Suppressor macrophage treated with lipopolysaccharide for 4 hours (primary cell): Measurements from ENCODE around the gene WRNIP1.
A peak's percentile ranks its signal among the peaks of the same experiment; 100 is the strongest.
"Not testable (repeated sequence)": the region's sequence is repeated elsewhere in the genome, so short reads cannot be mapped to it uniquely, and the experiment has no call there.

ENCODE experiments used
- DNase-seq: peaks from one replicate; pipeline ENCODE4 v3.0.0-alpha.2; 2020

Gene WRNIP1

DNA sequence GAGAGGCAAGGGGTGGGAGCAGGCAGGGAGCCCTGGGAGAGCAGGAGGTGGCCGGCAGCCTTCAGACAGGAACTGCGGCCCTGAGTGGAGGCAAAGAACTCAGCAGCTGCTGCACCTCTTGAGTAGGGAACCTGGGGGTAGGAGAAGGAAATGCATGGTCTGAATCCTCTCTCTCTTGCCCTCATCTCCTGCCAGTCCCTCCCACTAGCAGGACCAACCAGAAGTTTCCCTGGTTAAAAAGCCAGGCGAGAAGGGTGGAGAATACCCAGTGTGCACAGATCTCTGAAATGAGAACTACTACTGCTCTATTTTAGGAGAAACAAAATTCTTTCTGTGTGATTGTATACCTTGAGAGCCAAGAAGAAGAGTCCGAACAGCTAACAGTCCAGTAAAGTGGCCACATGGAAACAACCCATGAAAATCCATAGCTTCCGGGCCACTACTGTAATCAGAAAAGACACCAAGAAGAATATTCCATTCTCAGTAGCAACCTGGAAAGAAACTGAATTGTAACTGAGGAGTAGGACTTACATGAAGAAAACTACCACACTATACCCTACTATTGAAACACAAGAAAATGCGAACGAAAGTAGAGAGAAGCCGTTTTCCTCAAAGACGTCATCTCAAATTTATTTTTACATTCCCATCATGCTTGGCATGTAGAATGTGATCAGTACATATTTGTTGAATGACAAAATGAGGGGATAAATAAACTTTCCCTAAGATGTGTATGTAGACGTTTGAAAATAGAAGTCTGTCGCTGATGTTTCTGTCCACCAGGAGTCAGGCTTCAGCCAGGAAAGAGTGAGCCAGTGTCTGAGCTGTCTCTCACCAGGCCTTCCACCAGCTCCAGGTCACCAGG, 25.6 kb downstream of the WRNIP1 start:
- peak; percentile 83 for DNase-seq

DNA sequence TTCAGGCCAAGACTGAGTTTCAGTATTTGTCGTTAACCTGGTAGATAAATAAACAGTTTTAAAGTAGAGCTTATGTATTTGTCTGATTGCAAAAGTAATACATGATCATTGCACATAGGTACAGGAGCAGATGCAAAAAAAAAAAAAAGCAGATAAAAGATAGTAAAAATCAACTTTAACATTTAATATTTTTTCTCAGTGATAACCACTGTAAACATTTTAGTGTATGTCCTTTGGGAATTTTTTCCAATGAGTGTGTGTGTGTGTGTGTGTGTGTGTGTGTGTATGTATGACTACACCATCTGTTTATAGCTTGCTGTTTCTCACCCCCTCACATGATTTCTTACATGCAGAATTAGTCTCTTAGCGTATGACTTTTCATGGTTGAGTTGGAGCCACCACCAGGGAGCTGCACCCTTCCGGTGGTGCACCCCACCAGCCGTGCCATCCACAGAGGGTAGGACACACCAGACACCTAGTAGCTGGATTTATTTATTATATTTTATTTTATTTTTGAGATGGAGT, 26.3 kb downstream of the WRNIP1 start:
- peak; percentile 21 for DNase-seq

DNA sequence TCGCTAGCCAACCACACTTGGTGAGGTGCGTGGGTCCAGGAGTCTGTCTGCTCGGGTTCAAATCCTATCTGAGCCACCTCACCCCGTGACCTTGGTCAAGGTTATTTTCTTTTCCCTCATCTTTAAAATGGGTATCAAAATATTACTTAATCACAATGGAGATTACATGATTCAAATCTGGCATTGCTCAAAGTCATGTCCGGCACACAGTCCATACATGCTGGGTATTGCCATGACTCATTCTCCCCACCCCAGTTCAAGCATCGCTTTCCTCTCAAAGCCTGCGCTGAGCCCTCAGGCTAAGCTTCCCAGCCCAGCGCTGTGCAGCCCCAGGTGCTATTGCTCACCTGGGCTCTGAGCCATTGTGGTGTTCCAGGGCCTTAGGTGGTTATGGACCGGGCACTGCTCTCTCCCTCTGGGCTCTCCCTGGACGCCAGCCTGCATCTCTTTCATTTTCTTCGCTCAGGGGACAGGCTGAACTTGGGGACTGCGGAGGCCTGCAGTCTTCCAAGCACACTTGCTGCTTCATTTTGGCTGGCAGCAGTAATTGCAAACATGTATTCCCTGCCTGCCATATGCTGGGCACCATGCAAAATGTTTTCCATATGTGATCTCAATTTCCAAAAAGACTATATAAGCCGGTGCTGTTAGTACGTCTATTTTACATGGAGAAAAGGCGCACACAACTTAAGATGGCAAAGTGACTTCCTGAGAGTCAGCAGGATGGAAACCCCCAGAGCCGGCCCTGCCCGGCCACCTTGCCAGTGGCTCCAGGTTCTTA, 27.3 kb downstream of the WRNIP1 start:
- DNase-seq: peak; percentile 73

DNA sequence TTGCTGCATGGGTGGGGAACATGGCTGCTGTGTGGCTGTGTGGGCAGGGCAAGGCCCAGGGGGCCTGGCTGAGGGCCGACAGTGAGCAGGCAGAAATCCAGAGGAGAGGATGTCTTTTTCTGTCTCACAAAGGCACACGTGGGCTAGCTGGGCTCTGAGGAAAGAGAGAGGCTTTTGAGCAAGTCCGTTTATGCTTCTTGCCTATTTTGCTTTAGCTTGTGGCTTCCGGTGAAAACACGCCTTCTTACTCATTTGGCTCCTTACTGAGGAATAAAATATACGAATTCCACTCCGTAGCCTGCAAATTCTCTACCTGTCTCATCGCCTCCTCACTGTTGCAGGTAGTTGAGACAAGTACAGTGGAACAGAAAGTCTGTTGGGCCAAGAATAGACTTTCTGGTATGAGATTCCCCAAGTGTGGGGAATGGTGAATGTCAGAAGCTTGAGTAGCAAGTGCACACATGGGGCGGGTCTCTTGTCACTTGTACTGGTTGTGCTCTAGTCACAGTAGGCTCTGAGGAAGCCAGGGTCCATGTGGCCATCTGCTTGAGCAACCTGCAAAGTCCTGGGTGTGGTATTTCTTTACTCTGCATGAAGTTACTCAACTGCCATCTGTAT, 28.4 kb downstream of the WRNIP1 start:
- DNase-seq: peak; percentile 46

DNA sequence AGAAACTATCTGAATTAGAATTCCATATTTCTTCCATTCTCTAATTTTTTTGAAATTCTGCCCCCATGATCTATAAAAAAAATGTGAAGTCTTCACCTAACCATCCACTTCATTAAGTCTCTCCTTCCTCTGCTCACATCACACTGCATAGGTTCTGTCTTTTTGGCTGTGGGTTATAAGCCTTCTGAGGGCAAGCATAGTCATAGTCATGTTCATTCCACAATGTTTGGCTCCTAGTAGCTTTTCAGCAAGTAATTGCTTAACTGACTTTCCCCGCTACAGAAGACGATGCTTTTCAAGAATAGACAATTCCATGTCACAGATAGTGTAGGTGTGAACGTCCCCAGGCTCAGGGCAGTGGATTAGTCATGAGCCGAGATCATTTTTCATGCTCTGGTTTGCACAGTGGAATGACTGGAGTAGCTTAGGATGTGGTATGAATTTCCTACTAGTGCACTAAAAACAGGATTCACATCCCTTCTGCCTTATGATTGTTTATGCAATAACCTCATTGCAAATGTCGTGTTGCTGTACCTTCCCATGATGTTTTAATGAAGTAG, 29.1 kb downstream of the WRNIP1 start:
- peak; percentile 60 for DNase-seq

DNA sequence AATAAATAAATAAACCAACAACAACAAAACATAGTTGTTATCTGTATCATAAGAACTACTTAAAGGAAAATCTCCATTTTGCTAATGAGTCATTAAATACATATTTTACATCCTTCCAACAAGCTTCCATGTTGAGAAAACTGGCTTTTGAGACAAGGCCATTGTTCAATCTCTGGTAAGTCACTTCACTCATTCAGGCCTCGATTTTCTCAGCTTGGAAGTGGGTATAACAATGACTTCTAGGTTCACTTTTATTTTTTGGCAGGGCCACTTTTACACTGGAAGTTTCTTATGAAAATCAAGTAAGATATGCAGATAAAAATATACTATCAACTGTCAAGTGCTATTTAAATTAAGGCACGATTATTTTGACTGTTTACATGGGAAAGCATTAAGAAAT, 30.0 kb downstream of the WRNIP1 start:
- DNase-seq: no peak

DNA sequence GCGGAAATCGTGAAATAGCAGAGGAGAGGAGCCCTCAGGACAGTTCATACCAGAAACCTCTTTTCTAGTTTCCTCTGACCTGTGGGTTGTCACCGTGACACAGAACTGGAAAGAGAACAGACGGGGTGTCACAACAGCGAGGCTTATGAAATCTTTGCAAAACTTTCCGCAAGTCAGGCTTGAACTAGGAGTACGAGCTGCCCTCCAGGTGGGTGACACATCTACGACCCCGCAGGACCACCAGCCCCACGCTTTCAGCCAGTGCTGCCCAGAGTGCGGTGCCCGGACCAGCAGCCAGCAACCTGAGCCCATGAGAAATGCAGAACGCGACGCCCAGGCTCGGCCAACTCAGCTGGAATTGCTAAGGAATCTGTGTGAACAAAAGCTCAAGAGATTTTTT, 30.8 kb downstream of the WRNIP1 start:
- DNase-seq: peak; percentile 65

DNA sequence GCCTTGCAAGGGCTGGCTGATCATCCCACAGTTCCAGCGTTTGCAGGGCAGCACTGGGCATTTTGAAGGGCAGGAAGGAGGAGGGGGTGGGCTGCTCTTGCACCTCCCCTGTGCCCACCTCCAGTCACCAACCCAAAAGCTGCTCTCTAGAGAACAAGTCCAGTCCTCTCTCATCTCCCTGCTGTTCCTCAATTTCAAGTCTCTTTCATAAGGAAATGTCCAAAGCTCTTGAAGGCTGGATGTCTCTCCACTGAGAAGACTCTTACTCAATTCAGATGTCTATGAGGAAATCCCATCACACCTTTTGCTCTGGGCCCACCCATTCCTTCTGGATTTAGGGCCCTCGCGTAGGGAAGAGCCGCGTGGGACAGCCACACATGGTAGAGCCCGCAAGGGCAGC, 31.7 kb downstream of the WRNIP1 start:
- DNase-seq: peak; percentile 52

DNA sequence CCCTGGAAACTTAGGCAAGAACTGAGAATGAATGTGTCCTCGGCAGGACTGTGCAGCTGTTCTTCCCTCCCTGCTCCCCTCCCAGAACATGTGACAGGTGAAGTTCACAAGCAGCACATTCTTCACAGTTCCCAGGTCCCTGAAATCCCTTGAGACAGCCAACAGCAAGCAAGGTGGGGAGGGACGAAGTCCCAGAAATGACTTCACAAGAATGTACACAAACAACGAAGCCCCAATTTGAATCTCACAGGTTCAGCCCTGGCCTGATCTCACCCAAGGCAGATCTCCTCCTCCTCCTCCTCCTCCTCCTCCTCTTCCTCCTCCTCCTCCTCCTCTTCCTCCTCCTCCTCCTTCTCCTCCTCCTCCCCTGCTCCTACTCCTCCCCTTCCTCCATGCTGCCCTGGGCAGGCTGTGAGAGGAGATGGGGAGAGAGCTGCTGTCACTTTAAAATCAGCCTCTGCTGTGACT, 32.4 kb downstream of the WRNIP1 start:
- DNase-seq: no peak

DNA sequence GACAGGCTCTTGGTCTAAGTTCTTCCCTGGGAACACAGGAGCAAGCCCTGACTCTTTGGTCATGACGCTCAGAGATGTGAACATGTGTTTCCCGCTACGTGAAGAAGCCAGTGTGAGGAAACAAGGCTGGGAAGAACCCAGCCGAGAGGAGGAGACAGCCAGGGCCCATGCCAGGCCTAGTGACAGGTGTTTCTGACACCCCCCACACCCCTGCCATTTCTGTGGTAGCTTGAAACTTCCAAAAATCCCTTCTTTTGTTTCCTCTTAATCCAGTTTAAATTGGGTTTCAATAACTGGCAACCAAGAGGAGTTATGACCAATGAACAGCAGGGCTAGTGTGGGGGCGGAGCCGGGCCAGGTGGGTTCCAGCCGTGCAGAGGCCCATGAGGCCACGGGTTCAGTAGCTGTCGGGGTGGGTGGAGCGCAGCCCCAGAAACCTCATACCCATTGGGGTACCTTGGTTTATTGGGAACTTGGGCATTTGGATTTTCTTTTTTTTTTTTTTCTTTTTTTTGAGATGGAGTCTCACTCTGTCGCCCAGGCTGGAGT, 33.5 kb downstream of the WRNIP1 start:
- no peak for DNase-seq

DNA sequence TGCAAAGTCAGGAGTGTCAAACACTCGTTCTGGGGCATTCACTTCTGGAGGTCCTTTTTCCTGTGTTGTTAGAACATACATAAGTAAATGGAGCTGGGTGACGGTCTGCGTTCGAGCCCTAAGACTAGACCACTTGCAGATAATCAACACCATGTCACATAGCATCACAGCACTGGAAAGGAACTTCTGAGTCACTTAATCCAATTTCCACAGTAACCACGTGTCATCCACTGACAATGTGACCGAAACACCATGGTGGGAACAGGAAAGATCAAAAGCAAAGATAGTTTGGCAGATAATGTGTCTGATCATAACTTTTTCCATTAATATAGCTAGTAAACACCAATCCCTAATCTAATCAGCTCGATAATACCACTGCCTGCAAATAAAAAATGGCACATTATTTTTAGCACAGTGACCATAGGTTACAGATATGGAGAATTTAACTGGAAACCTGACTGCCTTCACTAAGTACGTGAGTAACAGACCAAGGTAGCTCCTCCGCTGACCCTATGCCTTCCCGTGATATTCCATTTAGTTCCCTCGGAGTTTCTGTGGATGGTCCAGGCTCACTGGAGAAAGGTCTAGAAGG, 34.8 kb downstream of the WRNIP1 start:
- peak; percentile 32 for DNase-seq

DNA sequence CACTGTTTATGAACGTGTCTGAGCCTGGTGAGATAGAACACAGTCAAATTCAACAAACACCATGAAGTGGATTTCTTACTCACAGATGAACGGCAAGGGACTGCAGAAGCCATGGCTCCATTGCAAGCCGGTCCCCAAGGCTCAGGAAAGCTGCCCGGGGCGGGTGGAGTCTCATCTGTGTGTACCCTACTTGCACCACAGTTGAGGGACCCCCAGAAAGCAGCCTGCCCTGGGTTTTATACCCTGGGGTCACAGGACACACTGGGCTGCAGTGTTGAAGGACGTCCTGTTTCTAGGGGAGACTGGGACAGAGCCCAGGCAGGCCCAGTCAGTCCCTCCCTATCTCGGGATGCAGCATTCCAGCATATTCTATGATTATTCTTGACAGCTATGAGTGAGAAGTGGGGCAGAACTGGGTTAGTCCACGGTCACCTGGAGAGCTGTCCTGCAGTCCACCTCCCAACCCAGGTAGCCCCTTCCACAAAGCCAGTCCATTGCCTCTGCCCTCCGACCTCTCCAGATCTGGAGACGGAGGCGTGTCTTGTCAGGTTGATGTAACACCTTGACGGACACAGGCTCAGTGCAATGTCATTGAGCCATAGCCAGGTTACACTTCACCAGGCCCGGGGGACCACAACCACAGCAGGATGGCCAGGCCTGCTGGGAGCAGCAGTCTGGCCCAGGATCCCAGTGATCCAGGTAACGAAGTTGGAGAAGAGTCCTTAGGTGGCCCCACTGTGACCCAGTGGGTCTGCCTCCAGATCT, 35.5 kb downstream of the WRNIP1 start:
- no peak for DNase-seq

DNA sequence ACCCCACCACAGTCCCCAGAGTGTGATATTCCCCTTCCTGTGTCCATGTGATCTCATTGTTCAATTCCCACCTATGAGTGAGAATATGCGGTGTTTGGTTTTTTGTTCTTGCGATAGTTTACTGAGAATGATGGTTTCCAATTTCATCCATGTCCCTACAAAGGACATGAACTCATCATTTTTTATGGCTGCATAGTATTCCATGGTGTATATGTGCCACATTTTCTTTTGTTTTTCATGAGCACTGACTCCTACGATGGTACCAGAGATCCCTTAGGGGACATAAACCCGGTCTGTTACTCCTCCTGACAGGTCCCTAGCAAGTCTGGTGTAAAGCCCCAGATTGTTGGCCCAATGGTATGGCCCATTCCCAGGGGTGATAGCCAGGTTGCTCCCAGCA, 36.5 kb downstream of the WRNIP1 start:
- not testable (repeated sequence) for DNase-seq

DNA sequence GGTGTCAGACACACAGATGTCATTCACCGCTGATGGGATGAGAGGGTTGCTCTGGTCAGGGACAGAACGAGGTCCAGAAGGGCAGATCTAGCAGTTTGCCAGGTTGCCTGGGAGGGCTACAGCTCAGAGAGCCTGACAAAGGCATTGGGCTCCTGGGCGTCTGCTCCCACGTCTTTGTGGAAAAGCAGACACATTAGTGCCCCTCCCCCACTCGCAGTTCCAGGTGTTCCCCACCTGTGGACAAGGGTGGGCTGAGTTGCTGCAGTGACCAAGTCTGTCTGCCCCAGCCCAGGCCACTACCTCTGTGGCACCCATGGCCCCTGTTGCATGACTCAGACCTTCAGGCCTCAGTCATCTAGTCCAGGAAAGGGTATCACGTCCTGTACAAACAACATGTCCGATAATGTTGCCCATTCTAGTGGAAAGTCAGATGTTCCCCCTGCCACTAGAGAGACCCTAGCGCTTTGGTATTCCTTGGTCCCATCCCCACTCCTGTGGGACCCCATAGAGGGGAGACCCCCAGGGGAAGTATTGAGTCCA, 37.4 kb downstream of the WRNIP1 start:
- DNase-seq: no peak

DNA sequence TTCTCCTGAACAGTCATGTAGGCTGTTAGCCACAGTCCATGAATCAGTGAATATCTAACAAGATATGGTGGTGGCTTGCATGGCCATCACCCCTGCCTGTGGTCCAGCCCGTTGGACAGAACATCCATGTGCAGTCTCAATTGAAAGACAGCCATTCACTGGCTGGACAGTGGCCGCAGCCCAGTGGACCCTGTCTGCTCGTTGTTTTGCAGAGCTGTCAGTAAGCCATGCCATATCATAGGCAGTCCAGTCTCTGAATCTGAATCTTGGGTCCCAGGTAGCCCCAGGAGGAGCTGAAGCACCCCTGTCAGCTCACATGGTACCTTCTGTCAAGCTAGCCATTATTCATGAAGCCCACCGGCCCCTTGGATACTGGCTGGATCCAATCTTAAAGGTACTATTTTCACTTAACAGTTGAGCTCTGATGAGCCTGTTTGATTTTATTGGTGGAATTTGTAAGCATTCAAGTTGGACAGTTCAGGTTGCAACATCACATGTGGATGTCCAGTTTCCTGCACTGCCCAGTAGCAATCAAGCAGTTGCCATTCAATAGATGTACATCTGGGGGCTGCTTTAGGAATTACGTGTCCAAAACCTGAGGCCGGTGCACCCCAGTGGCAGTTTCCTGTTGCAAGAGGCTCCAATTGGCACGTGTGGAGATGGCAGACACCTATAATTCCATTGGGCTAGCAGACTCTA, 38.7 kb downstream of the WRNIP1 start:
- no peak for DNase-seq

DNA sequence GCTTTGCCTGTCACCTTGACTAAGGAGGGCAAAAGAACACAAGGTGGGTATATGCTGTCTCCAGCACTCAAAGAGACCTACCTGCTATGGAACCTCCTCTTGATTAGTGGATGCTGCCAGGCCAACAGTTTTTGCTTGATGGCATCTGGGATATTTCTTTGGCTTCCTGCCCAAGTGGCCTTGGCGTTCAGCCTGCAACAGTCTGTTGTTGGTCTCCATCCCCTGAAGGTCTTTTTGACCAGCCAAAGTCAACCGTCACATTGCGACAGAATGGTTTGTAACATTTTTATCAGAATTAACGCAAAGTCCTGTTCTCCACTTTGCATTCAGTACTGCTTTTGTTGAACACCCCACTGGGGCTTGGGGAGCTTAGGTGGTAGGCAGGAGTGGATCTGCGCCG, 39.3 kb downstream of the WRNIP1 start:
- no peak for DNase-seq

DNA sequence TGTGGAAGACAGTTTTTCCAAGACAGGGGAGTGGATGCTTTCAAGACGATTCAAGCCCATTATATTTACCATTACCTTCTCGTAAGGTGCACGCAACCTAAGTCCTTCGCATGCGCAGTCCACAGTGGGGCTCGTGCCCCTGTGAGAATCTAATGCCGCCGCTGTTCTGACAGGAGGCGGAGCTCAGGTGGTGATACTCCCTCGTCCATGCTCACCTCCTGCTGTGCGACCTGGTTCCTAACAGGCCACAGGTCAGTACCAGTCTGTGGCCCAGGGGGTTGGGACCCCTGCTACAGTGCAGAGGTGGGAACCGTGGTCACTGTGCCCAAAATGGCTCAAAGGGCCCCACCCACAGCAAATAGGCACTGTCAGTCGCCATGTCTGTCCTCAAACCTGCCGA, 39.8 kb downstream of the WRNIP1 start:
- DNase-seq: no peak

DNA sequence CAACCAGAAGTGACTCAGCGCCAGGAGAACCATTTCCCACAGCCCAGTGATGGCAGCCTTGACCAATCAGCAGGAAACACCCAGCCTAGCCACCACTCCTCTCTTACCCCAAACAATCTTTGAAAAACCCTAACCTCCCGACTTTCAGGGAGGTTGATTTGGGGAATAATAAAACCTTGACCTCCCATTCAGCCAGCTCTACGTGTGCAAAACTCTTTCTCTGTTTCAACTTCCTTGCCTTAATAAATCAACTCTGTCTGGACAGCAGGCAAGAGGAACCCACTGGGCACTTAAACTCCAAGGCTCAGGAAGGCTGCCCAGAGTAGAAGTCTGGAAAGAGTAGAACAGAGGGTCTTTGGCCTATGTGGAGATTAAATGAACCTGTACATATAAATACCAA, 41.5 kb downstream of the WRNIP1 start:
- DNase-seq: no peak

DNA sequence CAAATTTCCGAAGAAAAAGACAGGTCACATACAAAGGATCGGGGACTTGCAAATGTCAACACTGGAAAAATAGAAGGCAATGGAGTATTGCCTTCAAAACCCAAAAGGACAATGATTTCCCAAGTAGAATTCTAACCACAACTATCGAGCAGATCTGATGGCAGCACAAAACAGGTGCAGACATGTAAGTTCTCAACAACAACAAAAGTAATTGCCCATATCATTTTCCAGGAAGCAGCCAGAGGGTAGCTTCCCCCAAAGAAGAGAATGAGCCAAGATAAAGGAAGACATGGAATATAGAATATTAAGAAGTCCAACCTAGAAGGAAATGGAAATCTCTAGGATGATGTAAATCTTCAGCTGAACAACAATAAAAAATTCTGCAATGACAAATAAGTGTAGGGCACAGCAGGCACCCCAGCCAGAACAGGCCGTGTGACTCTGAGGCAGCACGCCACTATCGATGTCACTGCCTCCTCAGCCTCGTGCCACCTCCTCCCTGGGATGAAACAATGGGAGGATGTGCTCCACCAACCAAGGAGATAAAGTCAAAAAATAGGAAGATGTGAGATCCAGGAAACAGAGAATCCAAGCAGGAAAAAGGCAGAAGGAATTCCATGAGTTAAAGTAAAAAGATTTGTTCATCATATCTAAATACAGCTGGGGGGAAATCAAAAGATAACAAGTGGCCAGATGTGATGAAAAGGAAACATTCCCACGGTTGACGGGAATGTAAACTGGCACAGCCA, 42.3 kb downstream of the WRNIP1 start:
- peak; percentile 68 for DNase-seq

DNA sequence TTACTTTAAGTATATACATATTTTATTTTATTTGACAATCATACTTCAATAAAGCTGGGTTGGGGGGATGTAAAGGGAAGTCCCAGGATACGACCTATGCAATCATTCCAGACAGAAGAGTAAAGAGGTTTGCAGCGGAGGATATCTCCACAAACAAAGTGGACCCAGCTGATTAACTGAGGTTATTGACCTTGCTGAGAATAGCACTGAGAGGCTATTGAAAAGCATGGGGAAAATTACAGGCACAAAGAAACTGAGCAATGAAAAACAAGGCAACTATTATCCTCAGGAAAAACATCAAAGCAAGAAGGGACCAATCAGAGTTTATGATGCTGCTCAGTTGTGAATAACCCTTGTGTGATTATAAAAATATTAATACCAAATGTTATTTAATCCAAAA, 43.8 kb downstream of the WRNIP1 start:
- DNase-seq: no peak
